GM10847 (cell line): ENCODE data around the gene FYN.

ENCODE experiments used
- POLR2A ChIP-seq: IDR thresholded peaks from 2 replicates; pipeline ENCODE4 v1.6.1; 2011; ENCODE audit not compliant: insufficient read length; ENCODE audit errors: extremely low read depth

Gene FYN

DNA sequence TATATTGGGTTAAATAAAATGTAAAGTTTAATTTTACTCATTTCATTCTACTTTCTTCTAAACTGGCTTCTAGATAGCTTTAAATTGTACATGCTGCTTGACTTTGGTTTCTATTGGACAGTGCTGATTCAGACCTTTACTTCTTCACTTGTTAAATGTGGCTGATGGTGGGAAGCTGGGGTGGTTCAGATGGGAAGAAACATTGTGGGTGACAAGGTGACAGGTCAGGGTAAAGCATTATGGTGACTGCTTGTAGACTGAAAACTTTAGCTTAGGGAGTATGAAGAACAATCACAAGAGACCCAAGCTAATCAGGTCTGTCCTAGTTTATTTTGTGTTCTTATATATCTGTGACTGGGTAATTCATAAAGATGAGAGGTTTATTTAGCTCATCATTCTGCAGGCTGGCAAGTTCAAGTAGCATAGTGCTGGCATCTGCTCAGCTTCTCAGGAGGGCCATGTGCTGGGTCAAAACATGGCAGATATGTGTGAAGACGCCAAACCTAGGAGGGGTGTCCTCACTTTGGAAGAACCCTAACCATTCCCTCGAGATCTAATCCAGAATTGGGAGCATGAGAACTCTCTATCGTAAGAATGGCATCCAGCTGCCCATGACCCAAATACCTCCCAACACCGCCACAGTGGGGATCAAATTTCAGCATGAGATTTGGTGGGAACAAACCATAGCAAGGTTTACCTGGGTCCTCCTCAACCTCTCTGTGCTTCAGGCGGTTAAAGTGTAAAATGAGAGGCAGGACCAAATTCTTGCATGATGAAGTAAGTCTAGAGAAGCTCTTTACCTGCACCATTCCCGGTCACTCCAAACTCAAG, 102.8 kb downstream of the FYN start:
- no peak for TF ChIP-seq POLR2A

- TF ChIP-seq POLR2A, result no peak
Observed at GRCh38 chr6:111769365-111770152, 103.7 kb downstream of the FYN start.

- no peak for TF ChIP-seq POLR2A
Observed at GRCh38 chr6:111768431-111768770, 104.9 kb downstream of the FYN start.

DNA sequence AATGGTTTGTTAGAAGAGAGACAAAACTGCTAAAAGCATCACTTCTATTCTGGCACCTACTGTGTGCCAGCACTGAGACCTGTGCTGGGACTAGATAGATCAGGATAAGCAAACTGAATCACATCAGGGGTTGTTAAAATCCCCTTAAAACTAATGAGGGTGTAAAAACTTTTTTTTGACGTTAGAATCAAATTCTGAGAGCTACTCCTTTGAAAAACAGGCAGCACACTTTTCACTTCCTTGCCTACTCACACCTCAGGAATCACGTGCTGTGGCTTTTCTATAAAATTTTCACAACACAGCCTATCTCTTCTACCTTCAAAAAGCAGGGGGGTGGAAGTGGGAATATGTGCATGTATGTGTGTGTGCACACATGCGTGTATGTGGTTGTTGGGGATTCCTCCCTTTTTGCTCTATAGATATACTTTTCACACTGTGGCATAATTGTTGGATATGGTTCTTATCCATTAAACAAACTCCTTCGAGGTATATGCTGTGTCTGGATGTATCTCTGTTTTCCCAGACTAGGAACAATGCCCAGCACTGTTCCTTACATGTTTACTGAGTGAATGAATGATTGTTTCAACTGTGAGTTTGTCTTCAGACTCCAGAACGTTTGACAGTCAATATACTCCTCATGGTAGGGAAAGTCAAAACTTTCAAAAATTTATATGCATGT, 105.4 kb downstream of the FYN start:
- TF ChIP-seq POLR2A, result no peak

GRCh38 chr6:111766201-111766857, 106.9 kb downstream of the FYN start:
- no peak for TF ChIP-seq POLR2A

GRCh38 chr6:111765763-111766162, 107.5 kb downstream of the FYN start:
- TF ChIP-seq POLR2A, result no peak

GRCh38 chr6:111764238-111765175, 108.7 kb downstream of the FYN start:
- no peak for TF ChIP-seq POLR2A

GRCh38 chr6:111763381-111763780, 109.9 kb downstream of the FYN start:
- no peak for TF ChIP-seq POLR2A

DNA sequence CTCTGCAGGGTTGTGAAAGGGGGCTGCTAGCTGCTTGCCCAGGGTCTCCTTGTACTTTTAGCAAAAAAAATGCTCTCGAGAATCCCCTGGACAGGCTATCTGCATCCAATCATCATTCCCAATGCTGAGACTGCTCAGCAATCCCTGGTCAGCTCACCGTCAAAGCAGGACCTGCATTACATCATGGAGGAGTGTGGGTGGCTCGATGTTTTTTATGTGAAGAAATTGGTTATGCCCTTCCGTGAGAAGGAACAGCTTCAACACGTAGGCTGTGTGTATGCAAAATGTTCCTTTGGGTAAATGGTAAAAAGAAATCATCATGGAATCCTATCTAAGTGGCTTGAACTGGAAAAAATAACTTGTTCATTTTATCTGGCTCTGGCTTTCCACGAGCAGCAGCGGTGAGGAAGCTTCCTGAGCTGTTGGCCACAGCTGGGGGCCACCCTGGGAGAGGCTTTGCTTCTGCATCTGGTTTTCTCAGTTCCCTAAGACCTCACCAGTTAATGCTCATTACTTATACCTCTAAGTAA, 111.4 kb downstream of the FYN start:
- TF ChIP-seq POLR2A, result no peak

- TF ChIP-seq POLR2A, result no peak
Observed at GRCh38 chr6:111761212-111761611, 112.0 kb downstream of the FYN start.

DNA sequence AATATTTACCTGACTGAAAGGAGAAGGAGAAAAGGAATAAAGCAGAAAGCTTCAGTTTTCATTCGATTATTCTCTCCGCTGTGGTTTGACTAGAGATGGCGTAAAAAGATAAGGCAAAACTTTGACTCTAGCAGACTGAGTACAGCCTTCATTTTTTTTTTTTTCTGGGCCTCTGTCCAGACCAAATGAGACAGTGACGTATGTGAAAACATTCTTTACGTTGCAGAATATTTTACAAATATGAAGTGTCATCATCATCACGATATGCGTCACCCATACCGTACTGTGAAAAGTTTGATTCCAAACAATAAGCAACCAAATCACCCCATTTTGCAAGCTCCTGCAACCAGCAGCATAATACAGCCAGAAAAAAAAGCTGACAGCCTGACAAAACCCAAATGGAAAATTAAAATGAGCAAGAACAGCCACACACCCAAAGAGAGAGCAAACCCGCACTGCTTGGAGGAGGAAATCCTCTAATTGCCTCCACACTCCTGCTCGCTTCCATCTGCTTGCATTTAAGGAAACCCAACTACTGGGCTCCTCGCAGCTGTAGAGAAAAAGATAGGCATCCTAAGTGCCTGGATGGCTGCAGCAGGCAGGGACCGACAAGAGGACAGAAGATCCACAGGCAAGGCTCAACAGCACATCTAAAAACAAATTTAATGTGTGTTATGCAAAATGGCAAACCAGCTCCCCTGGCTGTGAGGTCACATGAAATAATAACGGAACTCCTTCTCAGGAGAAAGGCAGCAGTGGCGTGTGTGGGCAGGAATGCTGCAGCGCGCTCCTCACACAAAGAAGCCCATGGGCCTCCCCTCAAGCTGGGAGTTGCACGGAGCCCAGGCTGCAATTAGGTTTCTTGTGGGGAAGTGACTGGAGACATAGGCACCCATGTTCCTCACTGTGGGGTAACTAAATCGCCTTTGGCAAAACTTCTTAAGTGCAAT, 113.1 kb downstream of the FYN start:
- TF ChIP-seq POLR2A, result no peak

DNA sequence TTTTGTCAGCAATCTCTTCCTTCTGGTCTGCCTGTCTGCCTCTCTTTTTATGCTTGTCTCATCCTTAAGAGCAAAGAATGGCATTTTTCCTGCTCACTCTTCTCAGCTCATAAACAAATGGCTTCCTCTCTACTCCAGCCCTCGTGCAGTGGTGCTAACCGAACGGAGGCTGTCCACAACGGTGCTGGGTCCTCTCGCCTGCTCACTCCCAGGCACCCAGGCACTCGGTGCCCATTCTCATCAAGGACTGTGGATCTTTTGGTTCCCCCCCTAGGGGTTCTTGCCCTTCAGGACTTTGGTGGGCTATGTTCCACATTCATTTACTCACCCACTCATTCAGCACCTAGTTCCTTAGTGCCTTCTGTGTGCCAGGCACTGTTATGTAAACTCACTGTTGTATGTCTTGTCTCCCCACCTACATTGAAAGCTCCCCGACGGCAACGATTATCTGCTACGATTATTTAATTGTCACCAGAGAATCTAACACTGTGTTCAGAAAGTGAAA, 113.9 kb downstream of the FYN start:
- TF ChIP-seq POLR2A, result no peak
